NCI-H82 treated with DMSO at 0.1 percent for 48 hours (cell line): ENCODE measurements around the gene SLC66A2.
A peak's percentile ranks its signal among the peaks of the same experiment; 100 is the strongest.
"Not testable (repeated sequence)": the region's sequence is repeated elsewhere in the genome, so short reads cannot be mapped to it uniquely, and the experiment has no call there.

Source experiments
- DNase-seq: peaks from one replicate; lab custom pipeline; 2025; ENCODE audit not compliant: unreplicated experiment; lab: John Stamatoyannopoulos, UW

Gene SLC66A2

DNA sequence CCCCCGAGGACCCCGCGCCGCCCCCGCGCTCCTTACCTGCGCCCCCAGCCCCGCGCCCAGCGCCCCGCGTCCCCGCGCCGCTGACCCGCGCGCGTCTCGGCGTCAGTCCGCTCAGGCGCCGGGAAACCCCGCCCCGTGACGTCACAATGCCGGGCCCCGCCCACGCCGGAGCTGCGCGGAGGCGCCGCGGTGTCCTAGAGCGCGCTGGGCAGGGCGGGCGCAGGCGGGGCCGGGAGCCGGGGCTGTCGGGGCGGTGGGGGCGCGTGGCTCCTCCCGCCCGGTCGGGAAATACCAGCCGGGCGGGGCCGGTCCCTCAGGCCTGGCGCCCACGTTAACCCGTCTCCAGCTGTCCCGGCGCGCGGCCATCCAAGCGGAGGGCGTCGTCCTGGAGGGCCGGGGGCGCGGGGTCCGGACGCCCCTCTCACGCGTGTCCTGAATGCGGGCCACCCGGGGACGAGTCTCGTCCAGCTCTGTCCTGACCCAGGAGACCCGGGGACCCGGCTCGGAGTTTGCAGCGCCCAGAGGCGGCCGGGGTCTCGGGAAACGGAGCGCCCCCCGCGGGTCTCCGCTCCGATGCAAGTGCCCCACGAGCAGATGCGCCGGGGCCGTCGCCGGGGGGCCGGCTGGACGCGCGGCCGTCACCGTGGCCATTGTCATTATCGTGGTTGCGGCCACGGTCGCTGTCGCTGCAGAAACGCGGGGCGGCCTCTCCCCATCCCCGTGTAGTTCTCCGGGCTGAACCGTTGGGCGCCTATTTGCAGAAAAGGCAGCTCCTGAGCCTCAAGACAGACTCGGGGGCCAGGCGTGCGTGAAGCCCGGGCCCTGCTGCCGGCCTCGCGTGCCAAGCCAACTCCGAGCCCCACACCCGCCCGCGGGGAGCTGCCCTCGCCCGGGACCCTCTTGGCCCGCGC is at the start of gene SLC66A2:
SLC66A2 (minus strand) TSS at position 109 of the 911 bp plus-strand sequence. CDS start 727 bp downstream, outside the sequence.
- peak; percentile 55 for DNase-seq

DNA sequence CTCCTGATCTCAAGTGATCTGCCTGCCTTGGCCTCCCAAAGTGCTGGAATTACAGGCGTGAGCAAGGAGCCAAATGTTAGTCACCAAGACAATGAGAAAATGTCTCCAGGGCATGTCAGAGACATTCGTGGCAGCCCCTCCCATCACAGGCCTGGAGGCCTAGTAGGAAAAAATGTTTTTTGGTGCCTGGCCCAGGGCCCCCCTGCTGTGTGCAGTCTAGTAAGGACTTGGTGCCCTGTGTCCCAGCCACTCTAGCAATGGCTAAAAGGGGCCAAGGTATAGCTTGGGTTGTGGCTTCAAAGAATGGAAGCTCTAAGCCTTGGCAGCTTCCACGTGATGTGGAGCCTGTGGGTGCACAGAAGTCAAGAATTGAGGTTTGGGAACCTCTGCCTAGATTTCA is 49.4 kb upstream of the SLC66A2 start:
- DNase-seq: no peak

DNA sequence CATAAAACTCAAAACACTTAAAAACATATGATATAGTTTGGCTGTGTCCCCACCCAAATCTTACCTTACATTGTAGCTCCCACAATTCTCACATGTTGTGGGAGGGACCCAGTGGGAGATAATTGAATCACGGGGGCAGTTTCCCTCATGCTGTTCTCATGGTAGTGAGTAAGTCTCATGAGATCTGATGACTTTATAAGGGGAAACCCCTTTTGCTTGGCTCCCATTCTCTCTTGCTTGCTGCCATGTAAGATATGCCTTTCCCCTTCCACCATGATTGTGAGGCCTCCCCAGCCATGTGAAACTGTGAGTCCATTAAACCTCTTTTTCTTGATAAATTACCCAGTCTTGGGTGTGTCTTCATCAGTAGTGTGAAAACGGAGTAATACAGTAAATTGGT is 48.2 kb upstream of the SLC66A2 start:
- not testable (repeated sequence) for DNase-seq

DNA sequence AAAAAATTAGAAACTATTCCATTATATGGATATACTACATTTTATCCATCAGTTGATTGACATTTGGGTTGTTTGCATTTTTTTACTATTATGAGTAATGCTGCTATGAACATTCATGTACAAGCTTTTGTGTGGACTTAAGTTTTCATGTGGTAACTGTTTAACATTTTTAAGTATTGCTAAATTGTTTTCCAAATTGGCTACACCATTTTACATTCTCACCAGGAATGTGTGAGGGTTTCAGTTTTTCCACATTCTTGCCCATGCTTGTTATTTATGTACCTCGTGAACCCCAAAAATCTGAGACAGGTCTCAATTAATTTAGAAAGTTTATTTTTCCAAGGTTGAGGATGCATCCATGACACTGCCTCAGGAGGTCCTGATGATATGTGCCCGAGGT is 40.0 kb upstream of the SLC66A2 start:
- no peak for DNase-seq

DNA sequence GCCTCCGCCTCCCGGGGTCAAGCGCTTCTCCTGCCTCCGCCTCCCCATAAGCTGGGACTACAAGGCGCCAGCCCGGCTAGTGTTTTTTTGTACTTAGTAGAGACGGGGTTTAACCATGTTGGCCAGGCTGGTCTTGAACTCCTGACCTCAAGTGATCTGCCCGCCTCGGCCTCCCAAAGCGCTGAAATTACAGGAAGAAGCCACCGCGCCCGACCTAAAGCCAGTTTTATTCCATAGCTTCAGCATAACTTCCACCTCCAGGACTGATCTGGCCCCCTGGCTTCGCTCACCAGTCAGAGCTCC is 37.7 kb upstream of the SLC66A2 start:
- no peak for DNase-seq

DNA sequence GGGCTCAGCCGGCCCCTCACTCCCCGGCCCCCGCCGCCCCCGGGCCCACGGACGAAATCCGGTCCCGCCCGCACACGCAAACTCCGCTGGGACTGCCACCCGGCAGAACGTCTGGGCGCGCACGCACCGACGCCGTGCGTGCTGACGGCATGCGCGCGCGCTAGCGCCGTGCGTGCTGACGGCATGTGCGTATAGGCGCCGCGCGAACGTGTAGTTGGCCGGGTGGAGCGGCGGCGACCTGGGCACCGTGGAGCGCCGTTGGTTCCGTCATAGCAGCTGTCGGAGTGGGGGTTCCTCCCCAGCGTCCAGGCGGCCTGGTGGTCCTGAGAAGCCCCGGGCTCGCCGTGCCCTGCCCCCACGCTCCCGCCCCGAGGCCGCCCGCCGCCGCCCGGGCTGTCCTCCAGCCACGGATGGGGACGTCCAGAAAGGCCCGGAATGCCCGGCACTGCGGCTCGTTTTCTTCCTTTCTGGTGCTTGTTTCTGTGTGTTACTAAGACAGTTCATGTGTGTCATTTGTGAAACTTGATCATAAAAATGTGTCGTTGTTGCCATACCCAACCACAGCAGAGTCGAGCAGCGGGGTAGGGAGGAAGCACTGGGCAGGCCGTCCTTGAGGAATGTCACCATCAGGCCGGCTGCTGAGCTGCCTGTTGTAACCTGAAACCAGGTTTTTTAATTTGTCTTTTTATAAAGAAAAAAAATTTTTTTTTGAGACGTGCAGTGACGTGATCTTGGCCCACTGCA is 37.2 kb upstream of the SLC66A2 start, which contains the start of gene TXNL4A:
TXNL4A (minus strand) TSS at position 113 of the 744 bp plus-strand sequence. CDS start 171 bp downstream, outside the sequence.
- DNase-seq: no peak

DNA sequence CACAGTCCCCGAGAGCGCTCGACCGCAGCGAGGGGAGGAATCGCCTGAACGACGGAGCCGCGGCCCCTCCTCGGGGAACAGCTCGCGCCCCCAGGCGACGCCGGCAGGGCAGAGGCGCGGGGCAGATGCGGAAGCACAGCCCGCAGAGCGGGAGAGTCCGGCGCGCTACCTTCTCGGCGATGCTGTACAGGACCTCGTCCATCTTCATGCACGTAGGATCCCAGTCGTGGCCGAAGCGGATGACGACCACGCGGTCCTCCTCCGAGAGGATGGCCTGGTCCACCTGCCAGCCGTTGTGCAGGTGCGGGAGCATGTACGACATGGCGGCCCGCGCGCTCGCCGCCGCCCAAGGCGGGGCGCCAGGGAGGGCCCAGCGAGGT is 36.6 kb upstream of the SLC66A2 start:
- DNase-seq: no peak

DNA sequence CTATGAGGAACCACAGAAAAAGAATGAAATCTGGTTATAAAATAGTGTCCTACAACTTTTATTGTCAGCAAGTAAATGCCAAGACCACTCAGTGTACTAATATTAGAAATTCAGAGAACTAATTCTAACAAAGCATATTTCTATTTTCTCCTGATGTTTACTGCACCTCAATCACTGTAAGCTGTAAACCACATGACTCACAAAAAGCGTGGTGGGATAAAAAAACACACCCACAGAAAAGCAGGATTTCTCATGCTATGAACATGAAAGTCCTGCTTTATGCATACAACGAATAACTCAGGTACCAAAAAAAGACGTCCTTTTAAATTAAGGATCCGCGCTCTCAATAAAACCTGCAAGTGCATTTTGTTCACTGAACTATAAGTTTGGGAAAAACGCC is 36.1 kb upstream of the SLC66A2 start:
- no peak for DNase-seq

DNA sequence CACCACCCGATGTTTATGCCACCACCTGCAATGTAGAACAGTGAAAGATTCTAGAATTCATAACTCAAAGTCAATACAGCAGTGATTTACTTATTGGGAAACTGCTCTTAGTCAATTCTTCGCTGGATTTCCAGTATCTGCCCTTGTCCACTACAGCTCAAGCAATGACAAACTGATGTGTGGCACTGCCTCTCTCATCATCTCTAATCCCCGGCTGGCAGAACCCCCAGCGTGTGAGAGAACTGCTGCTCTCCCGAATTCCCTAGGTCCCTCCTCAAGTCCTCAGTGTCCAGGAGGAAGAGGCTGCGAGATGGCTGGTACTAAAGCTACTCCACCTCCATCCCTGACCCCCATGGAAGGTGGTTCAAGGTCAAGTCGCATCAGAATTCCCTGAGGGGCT is 35.3 kb upstream of the SLC66A2 start:
- no peak for DNase-seq

DNA sequence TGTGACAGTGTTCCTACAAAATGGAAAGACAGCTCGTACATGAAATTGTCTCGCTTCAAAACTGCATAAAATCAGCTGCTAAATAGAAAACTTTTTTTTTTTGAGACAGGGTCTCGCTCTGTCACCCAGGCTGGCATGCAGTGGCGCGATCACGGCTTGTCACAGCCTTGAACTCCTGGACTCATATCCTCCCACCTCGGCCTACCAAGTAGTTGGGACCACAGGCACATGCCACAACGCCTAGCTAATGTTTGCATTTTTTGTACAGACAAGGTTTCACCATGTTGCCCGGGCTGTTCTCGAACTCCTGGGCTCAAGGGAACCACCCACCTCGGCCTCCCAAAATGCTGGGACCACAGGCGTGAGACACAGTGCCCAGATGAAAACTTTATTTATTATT is 33.7 kb upstream of the SLC66A2 start:
- no peak for DNase-seq

DNA sequence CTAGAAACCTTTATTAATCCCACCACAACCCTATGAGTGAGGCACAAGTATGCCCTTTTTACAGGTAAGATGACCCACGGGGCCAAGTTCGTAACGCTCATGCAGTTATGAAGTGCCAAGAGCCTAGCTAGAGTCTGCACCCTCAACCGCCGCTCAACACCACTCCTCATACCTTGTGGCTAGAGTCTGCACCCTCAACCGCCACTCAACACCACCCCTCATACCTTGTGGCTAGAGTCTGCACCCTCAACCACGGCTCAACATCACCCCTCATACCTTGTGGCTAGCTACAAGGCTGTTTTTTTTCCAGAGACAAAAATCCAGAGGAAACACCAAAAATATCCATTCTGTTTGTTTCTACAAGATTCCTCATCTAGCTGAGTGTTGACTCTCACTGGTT is 32.3 kb upstream of the SLC66A2 start:
- DNase-seq: no peak

DNA sequence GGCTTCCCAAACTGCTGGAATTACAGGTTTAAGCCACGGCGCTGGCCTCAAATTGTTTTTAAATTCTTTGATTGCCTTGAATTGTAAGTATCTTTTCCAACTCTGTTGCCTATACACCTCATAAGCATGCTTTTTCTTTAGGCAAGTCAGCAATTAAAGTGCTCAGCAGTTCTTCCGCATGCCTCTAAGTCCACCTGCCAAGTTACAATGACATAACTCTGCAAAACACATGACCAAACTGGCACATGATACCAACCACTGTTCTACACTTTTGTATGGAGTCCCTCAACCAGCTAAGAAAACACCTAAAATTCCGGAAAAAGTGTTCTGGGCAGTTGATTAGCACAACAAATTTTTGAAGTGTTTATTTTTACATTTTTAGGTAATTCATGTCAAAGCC is 31.8 kb upstream of the SLC66A2 start:
- DNase-seq: no peak

DNA sequence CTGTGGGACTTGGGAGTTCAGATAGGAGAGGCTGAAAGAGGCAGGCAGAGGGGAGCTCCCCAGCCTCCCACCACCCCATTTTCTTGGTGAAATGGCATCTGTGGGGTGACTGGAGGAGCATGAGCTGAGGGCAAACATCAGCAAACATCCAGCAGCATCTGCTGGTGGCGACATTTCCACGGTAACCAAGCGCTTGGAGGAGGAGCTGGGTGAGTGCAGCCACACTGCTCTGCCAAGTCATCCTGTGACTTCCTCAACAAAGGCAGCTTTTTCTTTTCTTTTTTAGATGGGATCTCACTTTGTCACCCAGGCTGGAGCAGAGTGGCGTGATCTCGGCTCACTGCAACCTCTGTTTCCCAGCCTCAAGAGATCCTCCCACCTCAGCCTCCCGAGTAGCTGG is 31.3 kb upstream of the SLC66A2 start:
- no peak for DNase-seq

DNA sequence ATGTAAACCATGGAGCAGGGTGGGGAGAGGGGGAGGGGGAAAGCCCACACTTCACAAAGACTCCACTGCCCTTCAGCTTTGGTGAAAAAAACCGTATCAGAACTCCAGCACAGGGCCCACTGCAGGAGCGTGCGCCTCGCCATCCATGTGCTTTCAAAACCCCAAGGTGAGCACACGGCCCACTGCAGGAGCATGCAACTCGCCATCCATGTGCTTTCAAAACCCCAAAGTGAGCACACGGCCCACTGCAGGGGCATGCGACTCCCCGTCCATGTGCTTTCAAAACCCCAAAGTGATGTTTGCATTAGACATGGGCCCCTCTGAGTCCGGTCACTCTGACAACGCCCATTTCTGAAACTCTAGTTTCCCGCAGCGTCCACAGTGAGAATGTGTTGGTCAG is 29.1 kb upstream of the SLC66A2 start:
- DNase-seq: no peak

DNA sequence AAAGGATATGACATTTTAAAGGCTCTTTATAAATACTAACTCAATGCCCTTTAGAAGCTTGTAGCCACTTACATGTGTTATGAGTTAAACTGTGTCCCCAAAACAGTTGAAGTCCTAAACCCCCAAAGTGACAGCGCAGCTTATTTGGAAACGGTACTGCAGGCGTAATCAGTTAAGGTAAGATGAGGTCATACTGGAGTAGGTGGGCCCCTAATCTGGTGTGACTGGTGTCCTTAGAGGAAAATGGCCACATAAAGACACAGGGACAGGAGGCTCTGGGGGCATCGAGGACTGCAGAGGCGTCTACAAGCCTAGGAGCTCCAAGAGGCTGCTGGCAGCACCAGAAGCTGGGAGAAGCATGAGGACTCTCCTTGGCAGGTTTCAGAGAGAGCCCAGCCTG is 28.4 kb upstream of the SLC66A2 start:
- DNase-seq: no peak

DNA sequence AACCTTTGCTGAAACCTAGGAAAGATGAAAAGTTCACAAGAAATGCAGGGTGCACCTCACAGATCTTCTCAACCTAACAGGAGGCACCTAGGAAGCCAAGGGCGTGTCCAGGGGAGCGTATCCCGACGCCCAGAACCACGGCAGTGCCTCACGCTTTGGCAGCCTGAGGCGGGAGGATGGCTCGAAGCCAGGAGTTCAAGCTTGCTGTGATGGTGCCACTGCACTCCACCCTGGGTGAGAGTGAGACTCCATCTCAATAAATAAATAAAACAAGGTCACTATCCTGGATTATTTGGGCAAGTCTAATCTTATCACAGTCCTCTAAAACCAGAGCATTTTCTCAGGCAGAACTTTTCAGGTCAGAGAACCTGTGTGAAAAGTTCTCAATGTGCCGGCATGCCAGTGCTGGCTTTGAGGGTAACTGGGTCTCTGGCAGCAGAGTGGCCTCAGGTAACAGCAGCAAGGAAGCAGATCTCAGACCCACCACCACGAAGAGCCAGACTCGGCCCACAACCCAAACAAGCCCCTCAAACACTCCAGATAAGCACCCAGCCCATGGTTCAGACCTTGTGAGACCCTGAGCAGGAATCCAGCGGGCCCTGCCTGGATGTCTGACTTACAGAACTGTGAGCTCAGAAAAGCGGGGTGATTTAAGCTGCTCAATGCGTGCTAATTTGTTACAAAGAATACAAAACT is 24.7 kb upstream of the SLC66A2 start:
- DNase-seq: no peak

DNA sequence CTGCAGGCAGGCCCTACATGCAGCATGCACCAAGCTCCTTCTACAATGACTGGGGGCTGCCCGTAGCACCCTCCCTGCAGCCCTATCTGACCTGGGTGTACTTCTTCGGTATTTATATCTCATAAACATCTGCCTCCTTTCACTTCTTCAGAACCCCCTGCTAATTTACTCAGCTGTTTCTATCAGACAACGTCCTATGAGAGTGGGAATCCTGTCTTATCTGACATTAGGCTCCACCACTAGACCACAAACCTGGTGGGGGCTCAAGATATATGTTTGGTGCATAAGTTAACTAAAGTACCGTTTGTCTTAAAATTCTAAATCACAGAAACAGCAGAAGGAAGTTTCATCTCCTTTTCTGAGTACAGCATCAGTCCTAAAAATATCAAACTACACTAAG is 23.6 kb upstream of the SLC66A2 start:
- no peak for DNase-seq

DNA sequence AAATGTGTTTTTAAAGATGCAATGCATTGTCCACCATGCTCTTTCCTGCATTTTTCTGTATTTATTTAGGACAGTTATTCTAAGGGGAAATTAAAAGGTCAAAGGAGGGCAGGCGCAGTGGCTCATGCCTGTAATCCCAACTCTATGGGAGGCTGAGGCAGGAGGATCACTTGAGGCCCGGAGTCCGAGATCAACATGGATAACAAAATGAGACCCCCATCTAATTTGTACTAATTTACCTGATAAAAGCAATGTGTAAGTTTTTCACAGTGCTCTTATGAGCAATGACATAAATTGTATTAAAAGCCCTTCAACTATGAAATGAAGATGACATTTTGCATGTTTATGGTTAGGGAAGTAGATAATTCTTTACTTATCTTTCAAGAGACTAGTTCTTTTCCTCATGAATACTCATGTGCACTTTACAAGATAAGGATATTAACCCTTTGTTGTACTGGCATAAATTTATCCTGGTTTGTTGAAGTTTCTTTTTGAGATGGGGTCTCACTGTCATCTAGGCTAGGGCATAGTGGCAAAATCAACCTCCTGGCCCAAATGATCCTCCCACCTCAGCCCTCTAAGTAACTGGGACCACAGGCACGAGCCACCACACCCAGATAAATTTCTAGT is 22.7 kb upstream of the SLC66A2 start:
- DNase-seq: no peak

DNA sequence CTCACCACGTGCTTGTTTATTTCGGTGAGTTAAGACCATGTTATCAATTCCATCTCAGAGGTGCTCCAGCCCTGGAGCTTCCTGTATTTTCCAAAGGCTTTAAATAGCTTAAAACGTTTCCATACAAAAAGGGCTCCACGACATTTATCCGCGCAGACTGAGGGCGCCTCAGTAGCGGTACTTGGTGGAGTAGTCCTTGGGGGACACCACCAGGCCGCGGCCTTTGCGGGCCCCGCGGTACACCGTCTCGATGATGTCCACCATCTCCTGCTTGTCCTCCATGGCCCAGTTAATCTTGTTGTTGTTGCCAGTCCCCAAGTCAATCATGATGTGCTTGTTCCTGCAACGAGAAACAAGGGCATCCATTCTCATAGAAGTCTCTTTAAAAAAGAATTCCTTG is 22.1 kb upstream of the SLC66A2 start:
- DNase-seq: no peak

DNA sequence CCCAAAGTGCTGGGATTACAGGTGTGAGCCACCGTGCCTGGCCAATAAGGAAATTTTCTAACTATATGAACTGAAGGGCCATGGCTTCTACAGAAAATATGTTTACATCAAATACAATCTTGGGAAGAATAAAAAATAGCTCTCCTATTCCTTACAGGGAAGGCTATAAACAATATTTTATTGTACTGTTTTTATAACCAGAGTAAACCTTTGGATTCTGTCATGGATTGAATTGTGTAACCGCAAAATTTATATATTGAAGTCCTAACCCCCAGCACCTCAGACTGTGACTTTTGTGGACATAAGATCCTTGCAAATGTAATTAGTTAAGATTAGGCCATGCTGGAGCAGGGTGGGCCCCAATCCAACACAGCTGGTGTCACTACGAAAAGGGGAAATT is 21.3 kb upstream of the SLC66A2 start:
- no peak for DNase-seq

DNA sequence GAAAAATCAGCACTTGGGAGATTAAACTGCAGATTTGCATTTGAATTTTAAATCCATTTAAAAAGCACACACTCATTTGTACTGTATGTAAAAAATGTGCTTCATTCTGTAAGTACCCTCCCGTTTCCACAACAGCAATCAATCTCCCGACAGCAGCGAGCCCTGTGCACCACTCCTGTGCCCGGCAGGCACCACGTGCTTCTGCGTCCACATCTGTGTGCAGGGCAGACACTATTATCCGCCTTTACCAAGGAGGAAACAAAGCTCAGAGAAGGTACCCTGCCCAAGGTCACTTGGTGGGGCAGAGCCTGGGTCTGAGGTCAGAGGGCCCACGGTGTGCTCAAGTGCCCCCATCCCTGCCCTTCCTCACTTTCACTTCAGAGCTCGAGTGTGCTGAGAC is 20.5 kb upstream of the SLC66A2 start:
- no peak for DNase-seq
